ENCODE measurements around the gene SATB1.

GRCh38 chr3:18300916-18301315 lies 124.2 kb downstream of the SATB1 start:
- no peak for TF ChIP-seq ZNF565 (CRISPR knock-in tag; conservative IDR thresholded peaks at IDR 0.05; ENCODE audit: low read depth)
- no peak for TF ChIP-seq ZNF70 (CRISPR knock-in tag; IDR thresholded peaks at IDR 0.05)
